Activated CD4-positive, alpha-beta memory T cell treated with anti-CD3 and anti-CD28 coated beads, Interleukin-2, amount 10 ng/mL, durations not matched to agents 7 days and 5 days (primary cell): ENCODE measurements around the gene ST3GAL2. TPM values are rescaled to one million over a fixed set of nuclear protein-coding genes. Genes with fewer than 3 reads are reported as not detected.
"Not testable (repeated sequence)": the region's sequence is repeated elsewhere in the genome, so short reads cannot be mapped to it uniquely, and the experiment has no call there.

Experiments used
- CTCF ChIA-PET: fragments of 350-600 bp; sonication (Branson Sonifier 250); formaldehyde crosslinking; loops from one replicate; lab custom pipeline; 2021; ENCODE audit warnings: antibody characterized with exemption, inconsistent platforms; lab: Charles Lee
- POLR2A ChIA-PET: fragments of 350-600 bp; sonication (Branson Sonifier 250); formaldehyde crosslinking; loops from one replicate; lab custom pipeline; 2021; ENCODE audit warnings: antibody characterized with exemption; lab: Charles Lee
- DNase-seq: peaks from one replicate; pipeline ENCODE4 v3.0.0-alpha.2; 2020
- H3K27ac Mint-ChIP-seq: one replicate; pipeline ENCODE4 v1.8.0; 2021; ENCODE audit warnings: mild to moderate bottlenecking, mixed read lengths
- H3K27me3 Mint-ChIP-seq: one replicate; pipeline ENCODE4 v1.8.0; 2021; ENCODE audit warnings: mixed read lengths
- H3K36me3 Mint-ChIP-seq: one replicate; pipeline ENCODE4 v1.8.0; 2021; ENCODE audit warnings: low read depth, mixed read lengths
- H3K4me1 Mint-ChIP-seq: one replicate; pipeline ENCODE4 v1.8.0; 2021; ENCODE audit warnings: mixed read lengths
- H3K4me3 Mint-ChIP-seq: one replicate; pipeline ENCODE4 v1.8.0; 2021; ENCODE audit warnings: mild to moderate bottlenecking, mixed read lengths
- H3K9me3 Mint-ChIP-seq: one replicate; pipeline ENCODE4 v1.8.0; 2021; ENCODE audit warnings: mixed read lengths
- total RNA-seq, 2 experiments: library from RNA; stranded (reverse); gene quantifications; one replicate each; pipeline ENCODE4 v1.2.3, GENCODE V29; 2021

Gene ST3GAL2
- total RNA-seq, 2 experiments from 2014 or later = 21.6 to 22.7 TPM

- POLR2A ChIA-PET = no interaction called here
These were observed 24.3 kb upstream of the ST3GAL2 start for GRCh38 chr16:70463235-70463634.

GRCh38 chr16:70460737-70461261 is 21.9 kb upstream of the ST3GAL2 start:
- H3K27me3 Mint-ChIP-seq = no peaks in the 10 kb centered on the region
- ChIA-PET CTCF (interaction anchor here (0.6 kb wide), 1 partner anchor 9 kb away, joined by 4 read pairs; no protein-coding TSS in a partner anchor), POLR2A (no interaction called here)
- no peak for DNase-seq
- H3K36me3 Mint-ChIP-seq = no peaks in the 10 kb centered on the region
- no peak overlapping the region for H3K4me3 Mint-ChIP-seq
- H3K27ac Mint-ChIP-seq = no peak overlapping the region
- no peaks in the 10 kb centered on the region for H3K9me3 Mint-ChIP-seq
- H3K4me1 Mint-ChIP-seq = peaks cover 5% of the 10 kb centered on the region

More at GRCh38 chr16:70463235-70463634, 24.3 kb upstream of the ST3GAL2 start:
- no peaks in the 10 kb centered on the region for H3K27me3 Mint-ChIP-seq
- H3K4me1 Mint-ChIP-seq = no peaks in the 10 kb centered on the region
- H3K4me3 Mint-ChIP-seq = no peak overlapping the region
- CTCF ChIA-PET = interaction anchor here (0.6 kb wide), 1 partner anchor 21 kb away, joined by 3 read pairs; no protein-coding TSS in a partner anchor
- H3K36me3 Mint-ChIP-seq = no peaks in the 10 kb centered on the region
- H3K27ac Mint-ChIP-seq = no peak overlapping the region
- DNase-seq = no peak
- H3K9me3 Mint-ChIP-seq = no peaks in the 10 kb centered on the region

GRCh38 chr16:70457446-70458166 is 18.7 kb upstream of the ST3GAL2 start:
- H3K4me3 Mint-ChIP-seq = no peak overlapping the region
- peaks cover 18% of the 10 kb centered on the region for H3K4me1 Mint-ChIP-seq
- DNase-seq = no peak
- no peaks in the 10 kb centered on the region for H3K36me3 Mint-ChIP-seq
- no peaks in the 10 kb centered on the region for H3K27me3 Mint-ChIP-seq
- no peak overlapping the region for H3K27ac Mint-ChIP-seq
- ChIA-PET POLR2A (no interaction called here), CTCF (no interaction called here)
- no peaks in the 10 kb centered on the region for H3K9me3 Mint-ChIP-seq

GRCh38 chr16:70455910-70456309 is 17.0 kb upstream of the ST3GAL2 start:
- Mint-ChIP-seq H3K27me3 (no peaks in the 10 kb centered on the region), H3K27ac (no peak overlapping the region), H3K36me3 (no peaks in the 10 kb centered on the region), H3K4me1 (peaks cover 18% of the 10 kb centered on the region), H3K9me3 (no peaks in the 10 kb centered on the region), H3K4me3 (peak overlapping the region; percentile 3)
- CTCF ChIA-PET = interaction anchor here (0.7 to 1.4 kb wide), 2 partner anchors 53 to 62 kb away, joined by 3 to 4 read pairs; no protein-coding TSS in a partner anchor
- POLR2A ChIA-PET = interaction anchor here (0.7 to 1.4 kb wide), 3 partner anchors 52 to 75 kb away, joined by 3 to 4 read pairs (median 3); no protein-coding TSS in a partner anchor
- DNase-seq = no peak

- CTCF ChIA-PET = interaction anchor here (0.7 to 2.2 kb wide), 8 partner anchors 16 to 374 kb away, joined by 3 to 11 read pairs (median 4); partner anchors contain the start of gene ST3GAL2
- H3K4me1 Mint-ChIP-seq = peaks cover 18% of the 10 kb centered on the region
- POLR2A ChIA-PET = interaction anchor here (0.8 to 4.0 kb wide), 9 partner anchors 11 to 203 kb away, joined by 3 to 21 read pairs (median 4); partner anchors contain the start of genes COG4, DDX19A, EXOSC6 and ST3GAL2
- no peaks in the 10 kb centered on the region for H3K9me3 Mint-ChIP-seq
- peak; percentile 68 for DNase-seq
- H3K27ac Mint-ChIP-seq = peak within 1 kb of the TSS; percentile 79
- peak within 1 kb of the TSS; percentile 87 for H3K4me3 Mint-ChIP-seq
- no peaks in the 10 kb centered on the region for H3K36me3 Mint-ChIP-seq
- no peaks in the 10 kb centered on the region for H3K27me3 Mint-ChIP-seq
These were observed 15.5 kb upstream of the ST3GAL2 start, which contains the start of gene FCSK for GRCh38 chr16:70454222-70455034. Gene FCSK (plus strand): TSS chr16:70454595. CDS start chr16:70463191, 8,596 bp downstream.

GRCh38 chr16:70453892-70454221 is 15.0 kb upstream of the ST3GAL2 start:
- peaks cover 18% of the 10 kb centered on the region for H3K4me1 Mint-ChIP-seq
- ChIA-PET POLR2A (interaction anchor here (0.9 to 4.0 kb wide), 7 partner anchors 11 to 107 kb away, joined by 3 to 21 read pairs (median 4); partner anchors contain the start of genes COG4, DDX19A and ST3GAL2), CTCF (interaction anchor here (0.7 to 2.2 kb wide), 7 partner anchors 15 to 373 kb away, joined by 3 to 11 read pairs (median 3); partner anchors contain the start of gene ST3GAL2)
- H3K27me3 Mint-ChIP-seq = peaks cover 5% of the 10 kb centered on the region
- H3K9me3 Mint-ChIP-seq = no peaks in the 10 kb centered on the region
- no peak for DNase-seq
- no peaks in the 10 kb centered on the region for H3K36me3 Mint-ChIP-seq
- H3K27ac Mint-ChIP-seq = peak overlapping the region; percentile 47
- peak overlapping the region; percentile 87 for H3K4me3 Mint-ChIP-seq

- Mint-ChIP-seq H3K27me3 (peaks cover 5% of the 10 kb centered on the region), H3K4me3 (peak overlapping the region; percentile 87), H3K27ac (peak overlapping the region; percentile 47), H3K9me3 (no peaks in the 10 kb centered on the region), H3K36me3 (no peaks in the 10 kb centered on the region), H3K4me1 (peaks cover 18% of the 10 kb centered on the region)
- no peak for DNase-seq
- POLR2A ChIA-PET = interaction anchor here (0.9 to 4.0 kb wide), 6 partner anchors 10 to 75 kb away, joined by 3 to 21 read pairs (median 6); partner anchors contain the start of genes COG4 and ST3GAL2
- CTCF ChIA-PET = interaction anchor here (0.7 to 2.2 kb wide), 7 partner anchors 15 to 373 kb away, joined by 3 to 11 read pairs (median 3); partner anchors contain the start of gene ST3GAL2
These were observed 14.4 kb upstream of the ST3GAL2 start for GRCh38 chr16:70453117-70453891.

- CTCF ChIA-PET, H3K27me3 Mint-ChIP-seq, H3K27ac Mint-ChIP-seq, H3K4me3 Mint-ChIP-seq, H3K36me3 Mint-ChIP-seq, DNase-seq, H3K9me3 Mint-ChIP-seq: not testable (repeated sequence)
- POLR2A ChIA-PET = interaction anchor here (1.2 to 4.0 kb wide), 2 partner anchors 8 to 12 kb away, joined by 3 to 21 read pairs; partner anchors contain the start of gene ST3GAL2
- peaks cover 13% of the 10 kb centered on the region for H3K4me1 Mint-ChIP-seq
These were observed 12.1 kb upstream of the ST3GAL2 start for GRCh38 chr16:70451004-70451340.

GRCh38 chr16:70450142-70451003 is 11.5 kb upstream of the ST3GAL2 start:
- not testable (repeated sequence) for H3K4me3 Mint-ChIP-seq

GRCh38 chr16:70448075-70448474 is 9.2 kb upstream of the ST3GAL2 start:
- H3K27me3 Mint-ChIP-seq = peaks cover 5% of the 10 kb centered on the region
- H3K4me3 Mint-ChIP-seq = no peak overlapping the region
- ChIA-PET POLR2A (no interaction called here), CTCF (no interaction called here)
- no peak for DNase-seq
- H3K4me1 Mint-ChIP-seq = peaks cover 3% of the 10 kb centered on the region
- no peaks in the 10 kb centered on the region for H3K9me3 Mint-ChIP-seq
- H3K27ac Mint-ChIP-seq = no peak overlapping the region
- no peaks in the 10 kb centered on the region for H3K36me3 Mint-ChIP-seq

More at GRCh38 chr16:70450142-70451003, 11.5 kb upstream of the ST3GAL2 start:
- DNase-seq, H3K4me1 Mint-ChIP-seq, H3K27me3 Mint-ChIP-seq, CTCF ChIA-PET, H3K36me3 Mint-ChIP-seq, H3K27ac Mint-ChIP-seq, H3K9me3 Mint-ChIP-seq: not testable (repeated sequence)
- POLR2A ChIA-PET = interaction anchor here (1.2 to 1.6 kb wide), 2 partner anchors 8 to 70 kb away, joined by 3 to 4 read pairs; no protein-coding TSS in a partner anchor
